Fibroblast of pulmonary artery (primary cell): ENCODE measurements around the gene CNTN4.

Experiments used
- DNase-seq: peaks from one replicate; pipeline ENCODE4 v3.0.0-alpha.2; 2010; ENCODE audit warnings: low read depth
- H3K4me3 ChIP-seq: replicated peaks from 2 replicates; pipeline ENCODE4 v1.5.1; 2011; ENCODE audit warnings: low read depth, mild to moderate bottlenecking, control low read depth, low read length, moderate library complexity
- TF ChIP-seq, protein P1 (sequence below): IDR thresholded peaks from 2 replicates; pipeline ENCODE4 v1.5.1; 2011; ENCODE audit warnings: mild to moderate bottlenecking, control low read depth, low read length, inconsistent platforms; ENCODE audit errors: missing control alignments

Gene CNTN4

DNA sequence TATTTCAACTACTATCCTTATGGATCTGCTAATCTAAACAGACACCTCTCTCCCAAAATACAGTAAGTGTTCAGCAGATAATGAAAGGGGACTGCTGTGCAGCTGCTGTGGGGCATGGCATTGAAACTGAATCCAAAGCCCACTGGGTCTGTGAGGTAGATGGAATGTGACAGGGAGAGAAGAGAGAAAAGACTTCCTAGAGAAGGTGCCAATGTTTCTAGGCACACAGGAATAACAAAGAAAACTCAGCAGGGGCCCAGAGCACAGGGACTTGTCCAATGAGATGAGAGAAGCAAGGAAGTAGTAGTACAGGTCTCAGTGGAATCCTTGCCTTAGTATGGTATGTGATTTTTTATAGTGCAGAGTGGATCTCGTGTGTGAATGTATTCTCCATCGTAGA is 553.7 kb downstream of the CNTN4 start:
- no peak for DNase-seq
- H3K4me3 ChIP-seq, result no peak overlapping the region
- TF ChIP-seq, protein P1, sequence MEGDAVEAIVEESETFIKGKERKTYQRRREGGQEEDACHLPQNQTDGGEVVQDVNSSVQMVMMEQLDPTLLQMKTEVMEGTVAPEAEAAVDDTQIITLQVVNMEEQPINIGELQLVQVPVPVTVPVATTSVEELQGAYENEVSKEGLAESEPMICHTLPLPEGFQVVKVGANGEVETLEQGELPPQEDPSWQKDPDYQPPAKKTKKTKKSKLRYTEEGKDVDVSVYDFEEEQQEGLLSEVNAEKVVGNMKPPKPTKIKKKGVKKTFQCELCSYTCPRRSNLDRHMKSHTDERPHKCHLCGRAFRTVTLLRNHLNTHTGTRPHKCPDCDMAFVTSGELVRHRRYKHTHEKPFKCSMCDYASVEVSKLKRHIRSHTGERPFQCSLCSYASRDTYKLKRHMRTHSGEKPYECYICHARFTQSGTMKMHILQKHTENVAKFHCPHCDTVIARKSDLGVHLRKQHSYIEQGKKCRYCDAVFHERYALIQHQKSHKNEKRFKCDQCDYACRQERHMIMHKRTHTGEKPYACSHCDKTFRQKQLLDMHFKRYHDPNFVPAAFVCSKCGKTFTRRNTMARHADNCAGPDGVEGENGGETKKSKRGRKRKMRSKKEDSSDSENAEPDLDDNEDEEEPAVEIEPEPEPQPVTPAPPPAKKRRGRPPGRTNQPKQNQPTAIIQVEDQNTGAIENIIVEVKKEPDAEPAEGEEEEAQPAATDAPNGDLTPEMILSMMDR, result no peak

DNA sequence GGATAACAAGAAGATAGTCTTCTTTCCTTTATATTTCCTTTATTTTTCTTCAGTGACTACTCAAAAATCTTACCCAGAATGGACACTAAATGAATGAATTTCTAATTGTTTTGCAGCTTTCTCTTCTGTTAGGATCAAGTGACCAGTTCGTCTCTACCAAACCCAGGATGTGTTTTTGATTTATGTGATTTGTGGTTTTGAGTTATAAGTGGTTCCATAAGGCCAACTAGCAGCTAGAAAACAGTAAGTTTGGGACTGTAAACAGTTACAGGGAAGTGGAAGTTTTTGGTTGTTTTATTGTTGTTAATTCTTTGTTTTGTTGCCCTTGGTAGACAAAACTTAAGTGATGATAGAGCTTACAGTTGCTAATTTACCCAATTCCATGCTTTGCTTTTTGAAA is 555.0 kb downstream of the CNTN4 start:
- H3K4me3 ChIP-seq, result no peak overlapping the region
- no peak for DNase-seq
- TF ChIP-seq, protein P1, result no peak

DNA sequence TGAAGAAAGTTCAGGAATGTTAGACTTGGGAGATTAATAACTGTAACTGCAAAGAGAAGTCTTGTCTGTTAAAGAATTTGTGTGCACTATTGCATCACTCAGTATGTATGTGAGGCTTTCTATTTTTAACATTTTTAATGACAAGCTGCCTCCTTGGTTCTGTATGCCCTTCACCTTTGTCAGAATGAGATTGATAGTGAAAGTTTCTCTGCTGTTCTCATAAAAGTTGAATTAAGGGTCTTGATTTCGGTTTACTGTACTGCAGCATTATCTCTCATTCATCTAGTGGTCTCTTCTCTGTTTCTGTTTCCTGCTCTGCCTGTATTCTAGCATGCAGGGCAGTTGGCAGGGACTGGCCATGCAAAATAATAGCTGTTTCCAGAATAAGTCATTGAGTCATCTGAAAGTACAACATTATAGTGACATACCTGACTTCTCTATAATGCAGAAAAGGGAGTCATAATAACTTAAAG is 556.6 kb downstream of the CNTN4 start:
- no peak overlapping the region for H3K4me3 ChIP-seq
- no peak for DNase-seq
- TF ChIP-seq, protein P1, result no peak

DNA sequence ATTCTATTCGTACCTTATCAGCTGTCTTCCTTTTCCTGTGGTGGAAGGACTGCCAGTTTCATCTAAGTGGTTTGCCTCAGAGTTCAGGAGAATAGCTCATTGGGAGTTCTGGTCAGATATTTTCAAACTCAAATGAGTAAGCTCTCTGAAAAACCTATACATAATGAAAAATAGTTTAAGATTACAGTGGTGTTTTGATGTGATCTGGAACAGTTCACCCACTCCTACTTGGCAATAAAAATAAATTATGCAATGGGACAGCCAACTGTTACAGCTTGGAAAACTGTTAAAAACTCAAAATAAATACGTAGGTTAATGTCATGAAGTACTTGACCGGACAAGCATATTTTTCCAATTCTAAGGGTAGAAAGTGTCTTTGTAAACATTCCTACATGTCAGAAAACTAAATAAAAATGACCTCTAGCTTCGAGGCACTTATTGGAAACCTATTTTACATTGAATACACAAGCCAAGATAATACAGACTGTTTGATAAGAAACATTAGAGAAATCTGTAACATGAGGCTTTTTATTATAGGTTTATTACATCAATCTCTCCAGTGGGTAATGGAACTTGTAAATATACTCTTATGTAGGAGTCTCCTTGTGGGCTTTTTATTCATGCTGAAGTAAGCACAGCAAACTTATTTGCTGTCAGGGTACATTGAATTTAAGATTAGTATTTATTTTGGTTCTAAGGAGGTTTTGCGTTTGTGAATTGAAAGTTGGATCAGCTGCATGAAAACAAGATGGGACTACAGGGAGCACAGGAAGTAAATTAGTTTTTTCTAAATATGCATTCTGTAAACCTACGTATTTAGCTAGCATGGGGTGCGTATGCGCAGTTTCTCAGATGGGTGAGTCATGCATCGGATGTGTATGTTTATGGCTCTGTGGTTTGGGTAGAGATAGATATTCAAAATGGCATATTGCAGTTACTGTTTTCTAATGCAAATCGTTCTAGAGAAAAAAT is 558.4 kb downstream of the CNTN4 start:
- no peak overlapping the region for H3K4me3 ChIP-seq
- DNase-seq, result peak; percentile 7
- TF ChIP-seq, protein P1, result no peak

DNA sequence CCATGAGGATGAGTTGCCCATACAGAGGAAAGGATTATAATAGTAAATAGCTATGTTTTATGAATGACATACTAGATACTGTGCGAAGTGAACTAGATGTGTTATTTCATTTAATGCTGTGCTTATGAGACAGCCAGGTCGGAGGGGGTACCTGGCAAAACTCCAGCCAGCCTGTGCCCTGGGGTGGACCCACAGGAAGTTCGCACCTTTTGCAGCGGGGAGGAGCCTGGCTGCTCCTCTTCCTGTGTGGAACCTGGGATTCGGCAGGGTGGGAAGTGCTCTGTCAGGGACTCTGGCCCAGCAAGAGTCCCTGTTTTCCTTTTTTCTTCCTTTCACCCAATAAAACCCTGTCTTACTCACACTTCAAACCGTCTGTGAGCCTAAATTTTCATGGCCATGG is 559.3 kb downstream of the CNTN4 start:
- no peak overlapping the region for H3K4me3 ChIP-seq
- no peak for DNase-seq
- TF ChIP-seq, protein P1, result no peak

DNA sequence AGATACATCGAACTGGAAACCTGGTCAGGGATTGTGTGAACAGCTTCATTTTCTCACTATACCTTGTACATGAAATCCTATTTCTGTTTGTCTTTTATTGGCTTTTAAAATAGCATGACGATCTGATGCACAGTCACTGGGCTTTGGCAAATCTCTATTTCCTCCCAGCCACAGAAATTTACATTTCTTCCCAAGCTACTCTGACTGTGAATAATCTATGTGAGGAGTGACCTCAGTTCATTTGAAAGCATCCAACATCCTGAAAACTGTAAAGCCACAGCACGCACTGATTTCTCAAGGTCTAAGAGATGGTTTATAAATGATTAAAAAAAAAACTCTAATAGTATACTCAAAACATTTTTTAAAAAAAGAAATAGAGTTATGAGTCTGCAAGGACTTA is 561.2 kb downstream of the CNTN4 start:
- H3K4me3 ChIP-seq, result no peak overlapping the region
- TF ChIP-seq, protein P1, result no peak
- DNase-seq, result no peak
